HG03060 (cell line): Measurements from ENCODE around the gene FGD5.

Experiments used
- ATAC-seq: cut with Tn5 transposase; IDR thresholded peaks from one replicate; pipeline ENCODE4 v1.9.1; 2021; ENCODE audit warnings: low read depth, moderate number of reproducible peaks; ENCODE audit not compliant: unreplicated experiment

FGD5 gene

DNA sequence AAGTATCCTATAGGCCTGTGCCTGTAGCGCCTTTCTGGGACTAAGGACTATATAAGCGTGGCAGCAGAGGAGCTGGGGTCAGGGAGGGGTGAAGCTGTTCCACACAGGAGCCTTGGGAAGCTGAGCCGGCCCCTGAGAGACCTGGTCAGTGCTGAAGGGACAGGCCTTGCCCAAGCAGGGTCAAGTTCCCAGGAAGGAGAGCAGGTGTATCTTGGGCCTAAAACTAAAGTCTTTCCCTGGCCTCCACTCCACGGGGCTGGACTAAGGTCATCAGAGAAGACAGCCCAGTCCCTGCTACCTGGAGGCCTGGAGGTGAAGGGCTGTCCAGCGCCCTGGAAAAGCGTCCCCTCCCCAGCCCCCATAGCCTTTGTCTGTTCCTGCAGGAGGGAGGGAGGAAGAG lies 104.7 kb downstream of the FGD5 start:
- ATAC-seq: no peak

DNA sequence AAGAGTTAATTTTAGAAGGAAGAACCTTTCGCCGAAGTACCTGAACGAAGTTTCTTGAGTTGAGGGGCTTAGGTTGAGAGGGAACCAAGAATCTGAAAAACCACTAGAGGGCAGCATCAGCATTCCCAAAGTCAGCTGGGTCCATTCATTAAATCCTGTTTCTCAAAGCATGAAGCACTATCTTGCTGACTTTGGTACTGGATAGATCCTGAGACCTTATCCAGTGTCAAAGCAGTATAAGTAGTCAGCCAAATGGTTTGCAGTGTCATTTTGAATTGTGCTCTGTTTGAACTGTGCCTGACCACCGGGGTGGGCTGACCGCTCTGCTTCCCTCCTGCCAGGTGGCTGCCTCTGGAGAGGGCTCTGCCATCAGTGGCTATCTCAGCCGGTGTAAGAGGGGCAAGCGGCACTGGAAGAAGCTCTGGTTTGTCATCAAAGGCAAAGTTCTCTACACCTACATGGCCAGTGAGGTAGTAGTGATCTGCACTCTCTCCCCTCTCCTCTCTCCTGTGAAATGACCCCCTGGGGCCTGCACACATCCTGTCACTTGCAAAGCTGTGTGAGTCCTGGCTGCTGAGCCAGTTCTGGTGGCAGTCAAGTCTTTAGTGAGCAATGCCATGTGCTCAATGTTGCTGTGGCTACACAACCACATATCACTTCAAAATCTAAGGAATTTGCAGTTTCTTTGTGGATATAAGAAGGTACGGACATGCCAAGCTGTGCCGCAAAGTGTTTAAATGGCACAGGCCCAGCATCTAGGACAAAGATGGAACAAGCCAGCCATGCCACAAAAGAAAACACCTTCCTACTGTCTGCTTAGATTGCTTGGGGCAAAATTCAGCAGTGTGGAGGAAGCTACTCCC lies 107.2 kb downstream of the FGD5 start:
- no peak for ATAC-seq

GRCh38 chr3:14926592-14926991 lies 107.8 kb downstream of the FGD5 start:
- no peak for ATAC-seq

DNA sequence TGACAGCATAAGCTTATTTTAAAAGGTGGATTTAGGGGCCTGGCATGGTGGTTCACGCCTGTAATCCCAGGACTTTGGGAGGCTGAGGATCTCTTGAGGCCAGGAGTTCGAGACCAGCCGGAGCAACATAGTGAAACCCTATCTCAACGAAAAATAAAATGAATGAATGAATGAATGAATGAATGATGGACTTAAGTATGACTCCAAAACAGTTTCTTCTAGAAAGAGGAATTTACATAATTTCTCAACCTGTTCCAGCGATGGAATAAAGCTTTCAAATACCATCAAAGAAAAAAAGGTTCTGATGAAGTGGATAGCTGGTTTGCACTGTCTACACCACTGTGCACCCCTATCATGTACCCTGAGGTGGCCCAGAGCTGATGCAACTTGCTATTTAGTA lies 108.5 kb downstream of the FGD5 start:
- ATAC-seq: no peak

GRCh38 chr3:14929310-14930074 lies 110.7 kb downstream of the FGD5 start:
- ATAC-seq: no peak

GRCh38 chr3:14933820-14934425 lies 115.2 kb downstream of the FGD5 start:
- no peak for ATAC-seq

DNA sequence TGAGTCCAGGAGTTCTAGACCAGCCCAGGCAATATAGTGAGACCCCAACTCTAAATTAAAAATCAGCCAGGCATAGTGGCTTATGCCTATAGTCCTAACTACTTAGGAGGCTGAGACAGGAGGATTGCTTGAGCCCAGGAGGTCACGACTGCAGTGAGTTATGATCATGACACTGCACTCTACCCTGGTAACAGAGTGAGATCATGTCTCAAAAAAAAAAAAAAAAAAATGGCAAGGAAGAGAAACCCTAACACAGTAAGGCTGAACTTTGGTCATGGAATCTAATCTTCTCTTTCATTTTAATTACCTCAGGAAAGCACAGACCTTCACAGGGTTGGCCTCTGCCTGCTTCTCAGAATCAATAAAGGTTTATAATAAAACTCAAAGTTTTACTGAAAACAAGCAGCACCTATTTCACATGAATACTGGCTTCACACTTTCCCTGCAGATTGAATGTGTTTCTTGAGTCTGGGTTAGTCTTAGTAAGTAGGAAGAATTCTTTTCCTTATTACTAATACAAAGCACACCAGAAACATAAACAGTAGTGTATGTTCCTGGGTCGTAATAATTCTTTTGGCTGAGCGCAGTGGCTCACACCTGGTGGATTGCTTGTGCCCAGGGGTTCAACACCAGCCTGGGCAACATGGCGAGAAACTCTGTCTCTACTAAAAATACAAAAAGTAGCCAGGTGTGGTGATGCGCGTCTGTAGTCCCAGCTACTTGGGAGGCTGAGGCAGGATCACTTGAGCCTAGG lies 117.0 kb downstream of the FGD5 start:
- ATAC-seq: no peak

DNA sequence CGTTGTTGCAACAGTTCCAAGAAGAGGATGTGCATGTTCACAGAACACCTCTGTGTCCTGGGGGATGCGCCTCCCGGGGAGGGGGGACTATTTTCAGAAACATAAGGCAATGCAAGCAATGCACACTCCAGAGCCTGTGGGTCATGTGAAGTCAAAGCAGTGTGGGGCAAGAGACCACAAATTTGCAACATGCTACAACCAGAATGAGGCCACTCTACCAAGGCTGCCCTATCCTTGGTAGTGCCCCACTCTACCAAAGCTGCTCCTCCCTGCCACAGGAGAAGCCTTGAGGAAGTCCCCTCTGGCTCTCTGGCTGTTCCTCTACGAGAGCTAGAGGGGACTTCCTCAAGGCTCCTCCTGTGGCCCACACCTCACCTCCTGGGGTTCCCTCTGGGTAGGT lies 120.2 kb downstream of the FGD5 start:
- no peak for ATAC-seq

DNA sequence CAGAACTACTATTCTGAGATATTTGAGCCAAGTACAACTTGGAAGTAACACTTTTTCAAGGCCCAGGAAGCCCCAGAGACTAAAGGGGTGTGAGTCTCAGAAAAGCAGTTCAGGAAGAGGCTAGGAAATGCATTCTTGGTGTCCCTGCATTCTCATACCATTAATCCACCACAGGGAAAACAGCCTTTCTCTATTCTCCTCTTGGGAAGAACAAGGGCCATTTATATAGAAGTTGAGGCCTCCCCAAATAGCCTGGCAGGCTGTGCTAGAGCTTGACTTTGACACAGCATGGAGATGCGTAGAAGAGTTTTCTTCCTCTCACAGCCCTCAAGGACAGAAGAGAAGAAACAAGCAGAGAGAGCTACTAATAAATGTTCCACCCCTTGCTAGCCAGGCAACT lies 123.1 kb downstream of the FGD5 start:
- ATAC-seq: no peak

DNA sequence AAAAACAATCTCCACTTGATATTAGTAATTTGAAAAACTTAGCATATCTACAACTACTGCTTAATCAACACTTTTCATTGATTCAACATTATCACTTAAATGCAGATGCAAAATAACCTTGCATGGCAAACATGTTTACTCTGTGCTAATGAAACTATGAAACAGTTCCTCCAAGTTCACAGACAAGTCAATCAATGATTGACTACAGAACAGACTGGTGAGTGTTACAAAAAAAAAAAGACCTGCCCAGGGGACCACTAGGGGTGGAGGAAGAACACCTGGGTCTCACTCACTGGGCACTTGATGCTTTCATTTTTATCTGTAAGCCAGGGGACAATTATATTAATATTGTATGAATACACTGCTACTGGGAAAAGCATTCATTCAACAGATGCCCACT lies 124.3 kb downstream of the FGD5 start:
- no peak for ATAC-seq

DNA sequence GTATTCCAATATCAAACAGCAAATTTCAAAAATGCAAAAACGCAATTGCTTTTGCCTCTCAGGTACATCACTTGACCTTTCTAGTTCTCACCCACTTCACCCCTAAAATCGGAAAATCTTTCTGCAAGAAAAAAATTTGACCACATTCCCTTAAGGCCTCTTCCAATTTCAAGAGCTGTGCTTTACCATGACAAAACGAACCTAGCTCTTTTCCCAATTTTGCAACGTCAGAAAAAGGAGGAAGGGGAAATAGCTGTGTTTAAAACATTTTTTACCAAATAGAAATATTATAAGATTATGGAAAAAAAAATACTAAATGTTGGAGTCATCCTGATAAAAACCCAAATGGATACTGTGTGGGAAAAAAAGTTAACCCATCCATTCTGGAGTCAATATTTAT lies 127.5 kb downstream of the FGD5 start:
- no peak for ATAC-seq

GRCh38 chr3:14946739-14947099 lies 128.0 kb downstream of the FGD5 start:
- ATAC-seq: no peak

GRCh38 chr3:14947100-14947885 lies 128.5 kb downstream of the FGD5 start, which contains the start of gene NR2C2:
Gene NR2C2, plus strand, starts transcription at chr3:14947583. Its CDS starts 56,332 bp downstream, at chr3:15003915.
- peak; percentile 26 for ATAC-seq

GRCh38 chr3:14947886-14948608 lies 129.3 kb downstream of the FGD5 start:
- peak; percentile 84 for ATAC-seq

GRCh38 chr3:14948609-14949038 lies 129.9 kb downstream of the FGD5 start:
- no peak for ATAC-seq

- ATAC-seq: no peak
Measured at GRCh38 chr3:14949126-14949525, 130.4 kb downstream of the FGD5 start.

DNA sequence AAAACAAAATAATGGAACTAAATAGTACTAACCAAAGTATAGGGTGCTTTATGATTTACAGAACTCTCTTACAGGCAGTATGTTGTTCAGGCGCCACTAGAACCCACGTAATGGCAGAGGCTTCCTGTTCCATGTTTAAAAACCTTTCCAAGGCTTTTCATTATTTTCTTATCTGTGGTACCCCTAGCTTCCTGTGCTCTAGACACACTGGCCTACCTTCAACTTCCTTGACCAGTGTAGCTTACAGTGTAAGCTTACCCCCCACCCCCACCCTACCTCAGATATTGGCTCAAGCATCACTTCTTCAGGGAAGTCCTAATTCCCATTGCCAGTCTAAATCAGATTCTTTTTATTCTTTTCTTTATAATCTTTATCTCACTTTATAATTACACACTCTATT lies 131.5 kb downstream of the FGD5 start:
- no peak for ATAC-seq

- no peak for ATAC-seq
Measured at GRCh38 chr3:14957153-14957552, 138.4 kb downstream of the FGD5 start.

DNA sequence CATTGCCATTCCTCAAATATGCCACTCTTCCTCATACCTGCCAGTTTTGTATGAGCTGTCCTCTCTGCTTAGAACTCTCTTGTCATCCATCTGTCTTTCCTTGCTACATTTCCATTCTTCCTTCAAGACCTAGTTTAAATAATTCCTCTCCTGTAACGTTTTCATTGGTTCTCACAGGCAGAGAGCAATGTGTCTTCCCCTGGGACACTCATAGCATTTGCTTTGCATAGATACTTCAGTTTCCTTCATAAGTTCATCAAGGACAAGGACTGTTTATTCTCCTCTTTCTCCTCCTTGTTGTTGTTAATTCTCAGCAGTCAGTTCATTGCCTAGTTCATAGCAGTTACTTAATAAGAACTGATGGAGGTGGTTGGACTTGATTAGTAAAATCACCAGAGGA lies 139.2 kb downstream of the FGD5 start:
- no peak for ATAC-seq
